K562 (cell line): ENCODE results near the gene MAB21L4.

ENCODE experiments used
- EZH2 ChIP-seq: IDR thresholded peaks from 2 replicates; pipeline ENCODE4 v1.6.1; 2012; ENCODE audit warnings: low read depth, mild to moderate bottlenecking, inconsistent platforms, low read length, borderline replicate concordance
- NRF1 ChIP-seq, 2 experiments: fragments of 450-650 bp; IDR thresholded peaks in 1 of 2; conservative IDR thresholded peaks in 1 of 2; 2 replicates each; pipeline ENCODE4 v1.6.1; 2014; ENCODE audit warnings: mild to moderate bottlenecking in 2 of 2
- TF ChIP-seq, protein P1 (sequence below): fragments of 450-650 bp; IDR thresholded peaks from 2 replicates; pipeline ENCODE4 v1.6.1; 2016; ENCODE audit warnings: low read depth

- TF ChIP-seq NRF1 (conservative IDR thresholded peaks at IDR 0.05 in 1 of 2, IDR thresholded peaks at IDR 0.05 in 1 of 2): no peak
- no peak for TF ChIP-seq EZH2
- TF ChIP-seq, protein P1, sequence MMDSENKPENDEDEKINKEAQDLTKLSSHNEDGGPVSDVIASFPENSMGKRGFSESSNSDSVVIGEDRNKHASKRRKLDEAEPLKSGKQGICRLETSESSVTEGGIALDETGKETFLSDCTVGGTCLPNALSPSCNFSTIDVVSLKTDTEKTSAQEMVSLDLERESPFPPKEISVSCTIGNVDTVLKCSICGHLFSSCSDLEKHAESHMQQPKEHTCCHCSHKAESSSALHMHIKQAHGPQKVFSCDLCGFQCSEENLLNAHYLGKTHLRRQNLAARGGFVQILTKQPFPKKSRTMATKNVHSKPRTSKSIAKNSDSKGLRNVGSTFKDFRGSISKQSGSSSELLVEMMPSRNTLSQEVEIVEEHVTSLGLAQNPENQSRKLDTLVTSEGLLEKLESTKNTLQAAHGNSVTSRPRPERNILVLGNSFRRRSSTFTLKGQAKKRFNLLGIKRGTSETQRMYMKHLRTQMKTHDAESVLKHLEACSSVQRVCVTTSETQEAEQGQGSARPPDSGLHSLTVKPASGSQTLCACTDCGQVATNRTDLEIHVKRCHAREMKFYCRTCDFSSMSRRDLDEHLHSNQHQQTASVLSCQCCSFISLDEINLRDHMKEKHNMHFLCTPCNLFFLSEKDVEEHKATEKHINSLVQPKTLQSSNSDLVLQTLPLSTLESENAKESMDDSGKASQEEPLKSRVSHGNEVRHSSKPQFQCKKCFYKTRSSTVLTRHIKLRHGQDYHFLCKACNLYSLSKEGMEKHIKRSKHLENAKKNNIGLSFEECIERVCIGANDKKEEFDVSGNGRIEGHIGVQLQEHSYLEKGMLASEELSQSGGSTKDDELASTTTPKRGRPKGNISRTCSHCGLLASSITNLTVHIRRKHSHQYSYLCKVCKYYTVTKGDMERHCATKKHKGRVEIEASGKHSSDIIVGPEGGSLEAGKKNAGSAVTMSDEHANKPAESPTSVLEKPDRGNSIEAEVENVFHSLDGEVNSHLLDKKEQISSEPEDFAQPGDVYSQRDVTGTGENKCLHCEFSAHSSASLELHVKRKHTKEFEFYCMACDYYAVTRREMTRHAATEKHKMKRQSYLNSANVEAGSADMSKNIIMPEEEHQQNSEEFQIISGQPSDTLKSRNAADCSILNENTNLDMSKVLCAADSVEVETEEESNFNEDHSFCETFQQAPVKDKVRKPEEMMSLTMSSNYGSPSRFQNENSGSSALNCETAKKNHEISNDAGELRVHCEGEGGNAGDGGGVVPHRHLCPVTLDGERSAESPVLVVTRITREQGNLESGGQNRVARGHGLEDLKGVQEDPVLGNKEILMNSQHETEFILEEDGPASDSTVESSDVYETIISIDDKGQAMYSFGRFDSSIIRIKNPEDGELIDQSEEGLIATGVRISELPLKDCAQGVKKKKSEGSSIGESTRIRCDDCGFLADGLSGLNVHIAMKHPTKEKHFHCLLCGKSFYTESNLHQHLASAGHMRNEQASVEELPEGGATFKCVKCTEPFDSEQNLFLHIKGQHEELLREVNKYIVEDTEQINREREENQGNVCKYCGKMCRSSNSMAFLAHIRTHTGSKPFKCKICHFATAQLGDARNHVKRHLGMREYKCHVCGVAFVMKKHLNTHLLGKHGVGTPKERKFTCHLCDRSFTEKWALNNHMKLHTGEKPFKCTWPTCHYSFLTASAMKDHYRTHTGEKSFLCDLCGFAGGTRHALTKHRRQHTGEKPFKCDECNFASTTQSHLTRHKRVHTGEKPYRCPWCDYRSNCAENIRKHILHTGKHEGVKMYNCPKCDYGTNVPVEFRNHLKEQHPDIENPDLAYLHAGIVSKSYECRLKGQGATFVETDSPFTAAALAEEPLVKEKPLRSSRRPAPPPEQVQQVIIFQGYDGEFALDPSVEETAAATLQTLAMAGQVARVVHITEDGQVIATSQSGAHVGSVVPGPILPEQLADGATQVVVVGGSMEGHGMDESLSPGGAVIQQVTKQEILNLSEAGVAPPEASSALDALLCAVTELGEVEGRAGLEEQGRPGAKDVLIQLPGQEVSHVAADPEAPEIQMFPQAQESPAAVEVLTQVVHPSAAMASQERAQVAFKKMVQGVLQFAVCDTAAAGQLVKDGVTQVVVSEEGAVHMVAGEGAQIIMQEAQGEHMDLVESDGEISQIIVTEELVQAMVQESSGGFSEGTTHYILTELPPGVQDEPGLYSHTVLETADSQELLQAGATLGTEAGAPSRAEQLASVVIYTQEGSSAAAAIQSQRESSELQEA: no peak
These were observed 29.9 kb upstream of the MAB21L4 start for GRCh38 chr2:240925568-240926515.
